HEK293T (cell line): Measurements from ENCODE around the gene TSFM.

Source experiments
- BHLHE40 ChIP-seq: fragments of 450-650 bp; IDR thresholded peaks from 2 replicates; pipeline ENCODE4 v1.6.1; 2016; ENCODE audit warnings: mild to moderate bottlenecking, moderate library complexity, borderline replicate concordance
- FOXA1 ChIP-seq: fragments of 450-650 bp; IDR thresholded peaks from 2 replicates; pipeline ENCODE4 v1.6.1; 2016; ENCODE audit warnings: mild to moderate bottlenecking

GRCh38 chr12:57762463-57762862 is 20.1 kb upstream of the TSFM start:
- TF ChIP-seq BHLHE40: no peak
- TF ChIP-seq FOXA1: no peak
